WERI-Rb-1 (cell line): ENCODE results near the gene SYF2.

Experiments used
- DNase-seq: peaks from one replicate; pipeline ENCODE4 v3.0.0-alpha.2; 2020
- H3K27ac ChIP-seq: fragments of 250-450 bp; sonication (Bioruptor Pico); 2 replicates; pipeline ENCODE4 v1.5.1; 2020; ENCODE audit warnings: mild to moderate bottlenecking, moderate library complexity
- H3K27me3 ChIP-seq: fragments of 250-450 bp; sonication (Bioruptor Pico); 2 replicates; pipeline ENCODE4 v1.5.1; 2021; ENCODE audit warnings: mild to moderate bottlenecking, low read depth, moderate library complexity; ENCODE audit not compliant: insufficient read depth, severe bottlenecking
- H3K36me3 ChIP-seq: fragments of 250-450 bp; sonication (Bioruptor Pico); 2 replicates; pipeline ENCODE4 v1.5.1; 2020; ENCODE audit warnings: mild to moderate bottlenecking, moderate library complexity
- H3K4me3 ChIP-seq: 2 replicates; pipeline ENCODE4 v1.5.1; 2011; ENCODE audit warnings: low read depth, mild to moderate bottlenecking, control low read depth, low read length
- H3K9me3 ChIP-seq: fragments of 250-450 bp; sonication (Bioruptor Pico); 2 replicates; pipeline ENCODE4 v1.5.1; 2021; ENCODE audit warnings: mild to moderate bottlenecking, moderate library complexity; ENCODE audit not compliant: severe bottlenecking
- TF ChIP-seq, protein P1 (sequence below): IDR thresholded peaks from 2 replicates; pipeline ENCODE4 v1.5.1; 2011; ENCODE audit warnings: low read depth, mild to moderate bottlenecking, control low read depth, inconsistent platforms, low read length

SYF2 gene

DNA sequence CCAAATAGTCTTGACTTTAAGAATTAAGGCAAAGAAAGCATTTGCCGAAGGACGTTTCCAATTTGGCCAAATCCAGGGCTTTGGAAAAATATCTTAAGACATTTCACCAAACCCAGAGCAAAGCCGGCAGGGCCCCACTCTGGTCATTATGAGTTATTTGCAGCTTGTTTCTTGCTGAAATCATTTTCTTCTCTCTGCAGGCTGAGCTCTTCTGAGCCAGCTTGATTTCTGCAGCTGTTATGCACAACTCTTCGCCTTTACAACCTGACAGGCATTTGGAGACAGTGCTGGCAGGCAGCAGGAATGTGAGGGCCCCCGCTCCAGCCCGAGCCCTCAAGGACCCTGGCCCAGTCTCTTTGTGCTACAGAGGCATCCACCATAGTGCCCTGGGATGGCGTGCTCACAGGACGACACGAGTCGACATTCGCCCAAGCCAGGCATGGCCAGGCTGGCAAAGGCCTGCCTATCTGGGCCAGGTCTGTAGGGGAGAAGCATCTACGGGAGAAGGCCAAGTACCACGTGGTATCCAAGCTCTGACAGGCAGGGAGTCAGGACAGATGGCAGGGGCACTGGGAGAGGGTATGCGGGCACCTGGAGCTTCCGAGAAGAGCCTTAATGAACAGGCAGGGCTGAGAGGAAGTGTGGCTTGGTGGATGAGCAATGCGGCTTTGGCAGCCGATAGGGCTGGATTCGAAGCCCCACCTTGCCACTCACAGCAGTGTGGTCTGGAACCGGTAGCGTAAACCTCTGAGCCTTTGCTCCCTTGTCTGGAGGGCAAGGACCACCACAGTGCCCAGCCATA lies 32.3 kb downstream of the SYF2 start:
- no peak overlapping the region for H3K4me3 ChIP-seq
- TF ChIP-seq, protein P1, sequence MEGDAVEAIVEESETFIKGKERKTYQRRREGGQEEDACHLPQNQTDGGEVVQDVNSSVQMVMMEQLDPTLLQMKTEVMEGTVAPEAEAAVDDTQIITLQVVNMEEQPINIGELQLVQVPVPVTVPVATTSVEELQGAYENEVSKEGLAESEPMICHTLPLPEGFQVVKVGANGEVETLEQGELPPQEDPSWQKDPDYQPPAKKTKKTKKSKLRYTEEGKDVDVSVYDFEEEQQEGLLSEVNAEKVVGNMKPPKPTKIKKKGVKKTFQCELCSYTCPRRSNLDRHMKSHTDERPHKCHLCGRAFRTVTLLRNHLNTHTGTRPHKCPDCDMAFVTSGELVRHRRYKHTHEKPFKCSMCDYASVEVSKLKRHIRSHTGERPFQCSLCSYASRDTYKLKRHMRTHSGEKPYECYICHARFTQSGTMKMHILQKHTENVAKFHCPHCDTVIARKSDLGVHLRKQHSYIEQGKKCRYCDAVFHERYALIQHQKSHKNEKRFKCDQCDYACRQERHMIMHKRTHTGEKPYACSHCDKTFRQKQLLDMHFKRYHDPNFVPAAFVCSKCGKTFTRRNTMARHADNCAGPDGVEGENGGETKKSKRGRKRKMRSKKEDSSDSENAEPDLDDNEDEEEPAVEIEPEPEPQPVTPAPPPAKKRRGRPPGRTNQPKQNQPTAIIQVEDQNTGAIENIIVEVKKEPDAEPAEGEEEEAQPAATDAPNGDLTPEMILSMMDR = no peak
- no peak overlapping the region for H3K27ac ChIP-seq
- no peaks in the 10 kb centered on the region for H3K9me3 ChIP-seq
- no peak for DNase-seq
- H3K27me3 ChIP-seq = no peaks in the 10 kb centered on the region
- no peaks in the 10 kb centered on the region for H3K36me3 ChIP-seq

DNA sequence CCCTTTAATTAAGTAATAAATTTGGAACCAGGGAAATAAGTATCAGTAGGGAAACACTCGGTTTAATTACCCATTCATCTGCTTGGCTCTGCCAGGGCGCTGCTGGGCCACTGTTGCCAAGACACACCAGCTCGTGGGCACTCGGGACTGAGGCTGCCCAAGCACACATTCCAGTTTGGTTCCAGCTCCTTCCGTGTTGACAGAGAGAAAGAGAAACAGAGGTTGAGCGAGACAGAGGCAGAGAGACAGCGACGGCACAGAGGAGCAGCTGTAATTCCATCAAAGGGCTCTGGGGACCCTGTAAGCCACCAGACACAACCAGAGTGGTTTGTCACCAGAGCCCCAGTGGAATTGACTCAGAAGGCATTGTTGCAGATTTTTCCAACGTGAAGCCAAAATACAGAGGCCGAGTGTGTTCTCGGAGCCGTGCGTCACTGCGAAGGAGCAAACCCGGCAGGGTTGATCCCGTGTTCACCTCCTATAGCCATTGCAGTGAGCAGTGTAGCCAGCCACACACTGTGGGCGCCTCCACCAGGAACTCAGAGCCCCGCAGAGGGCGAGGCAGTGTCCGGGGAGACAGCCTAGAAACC lies 33.5 kb downstream of the SYF2 start:
- no peak for DNase-seq
- TF ChIP-seq, protein P1 = no peak

DNA sequence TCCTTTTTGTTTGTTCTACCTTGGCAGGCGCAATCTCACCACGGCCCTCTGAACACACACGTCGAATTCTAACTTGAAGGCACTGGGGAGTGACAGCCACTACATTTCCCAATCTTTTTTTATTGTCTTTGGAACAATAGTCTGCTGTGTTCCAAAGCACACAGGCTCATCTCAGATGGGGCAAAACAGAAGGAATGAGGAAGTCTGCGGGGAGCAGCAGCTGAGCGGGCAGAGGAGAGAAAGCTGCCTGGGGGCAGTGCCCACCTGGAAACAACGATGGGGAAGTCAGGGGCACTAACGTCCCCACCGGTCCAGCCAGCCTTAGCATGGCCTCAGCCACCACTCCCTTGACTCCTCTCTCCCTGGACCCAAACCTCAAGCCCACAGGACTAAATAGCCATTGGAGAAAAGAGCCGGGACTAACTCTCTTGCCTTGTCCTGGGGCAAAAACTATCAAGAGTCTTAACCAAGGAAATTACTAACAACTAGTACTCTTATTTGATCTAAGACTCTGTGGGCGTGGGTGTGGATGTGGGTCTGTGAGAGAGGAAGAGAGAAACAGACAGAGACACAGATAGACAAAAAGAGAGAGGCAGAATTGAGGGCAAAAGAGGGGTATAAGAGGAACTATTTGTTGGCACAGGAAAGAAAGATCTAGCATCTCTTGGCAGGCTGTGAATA lies 34.2 kb downstream of the SYF2 start:
- TF ChIP-seq, protein P1 = no peak
- no peaks in the 10 kb centered on the region for H3K36me3 ChIP-seq
- no peak overlapping the region for H3K4me3 ChIP-seq
- 0 out of 2 replicates have a peak overlapping the region, but pooled peaks have one; percentile 17 for H3K27ac ChIP-seq
- no peak for DNase-seq
- no peaks in the 10 kb centered on the region for H3K27me3 ChIP-seq
- H3K9me3 ChIP-seq = no peaks in the 10 kb centered on the region

More for the DNA sequence above, 33.5 kb downstream of the SYF2 start:
- no peaks in the 10 kb centered on the region for H3K36me3 ChIP-seq
- no peak overlapping the region for H3K4me3 ChIP-seq
- H3K27me3 ChIP-seq = no peaks in the 10 kb centered on the region
- H3K9me3 ChIP-seq = no peaks in the 10 kb centered on the region
- no peak overlapping the region for H3K27ac ChIP-seq

DNA sequence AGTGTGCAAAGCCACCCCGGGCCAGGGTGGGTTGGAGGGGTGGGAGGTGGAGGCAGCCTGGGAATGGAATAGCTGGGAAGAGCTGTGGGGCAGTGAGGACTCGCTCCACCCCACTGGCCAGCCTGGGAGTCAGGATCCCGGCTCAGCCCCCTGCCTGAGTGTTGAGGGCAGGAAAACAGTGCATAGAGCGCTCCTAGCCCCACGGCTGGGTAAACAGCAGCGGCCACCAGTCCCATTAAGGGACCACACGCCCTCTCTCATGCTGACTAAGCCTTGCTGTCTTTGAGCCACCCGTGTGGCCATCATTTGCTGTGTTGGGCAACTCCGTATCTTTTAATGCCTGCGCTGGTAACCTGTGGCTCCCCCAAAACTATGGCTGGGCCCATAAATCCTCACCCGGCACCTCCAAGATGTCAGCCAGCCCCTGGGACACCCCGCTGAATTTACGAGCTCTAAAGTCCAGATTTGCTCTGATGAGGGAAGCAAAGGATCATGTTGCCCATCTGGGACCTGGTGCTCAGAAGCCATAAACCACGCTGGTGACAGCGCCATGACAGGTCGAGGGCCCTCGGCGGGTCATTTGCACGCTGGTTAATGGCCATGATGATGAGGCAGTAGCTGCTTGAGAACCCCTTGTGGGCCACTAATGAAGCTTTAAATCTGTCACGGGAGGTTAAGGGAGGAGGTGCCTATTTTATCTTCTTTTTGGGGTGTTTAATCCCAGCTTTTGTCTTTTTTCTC lies 34.9 kb downstream of the SYF2 start:
- Histone ChIP-seq H3K27me3 (no peaks in the 10 kb centered on the region), H3K9me3 (no peaks in the 10 kb centered on the region), H3K4me3 (no peak overlapping the region), H3K36me3 (no peaks in the 10 kb centered on the region), H3K27ac (0 out of 2 replicates have a peak overlapping the region, but pooled peaks have one; percentile 17)
- TF ChIP-seq, protein P1 = no peak
- DNase-seq = peak; percentile 38

DNA sequence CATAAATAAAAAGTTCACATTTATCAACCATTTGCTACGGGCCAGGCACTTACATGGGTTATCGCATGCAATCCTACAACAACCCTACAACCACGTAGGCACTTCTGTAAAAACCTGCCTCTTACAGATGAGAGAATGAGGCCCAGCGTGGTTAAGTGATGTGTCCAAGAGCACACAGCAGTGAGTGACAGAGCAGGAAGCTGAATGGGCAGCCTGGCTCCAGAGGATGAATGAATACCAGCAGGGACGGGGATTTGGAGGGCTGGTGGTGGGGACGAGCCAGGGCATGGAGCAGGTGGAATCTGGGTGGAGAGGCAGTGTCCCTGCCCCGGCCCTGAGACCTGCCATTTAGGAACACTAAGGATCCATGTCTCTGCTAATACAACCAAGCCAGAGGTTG lies 35.5 kb downstream of the SYF2 start:
- H3K4me3 ChIP-seq = no peak overlapping the region
- TF ChIP-seq, protein P1 = no peak
- H3K27me3 ChIP-seq = no peaks in the 10 kb centered on the region
- no peak overlapping the region for H3K27ac ChIP-seq
- no peaks in the 10 kb centered on the region for H3K36me3 ChIP-seq
- no peak for DNase-seq
- H3K9me3 ChIP-seq = no peaks in the 10 kb centered on the region
